EL (cell line): ENCODE data around the gene FBXL16.

Source experiments
- DNase-seq: peaks from one replicate; pipeline ENCODE4 v3.0.0-alpha.2; 2016

The FBXL16 gene

DNA sequence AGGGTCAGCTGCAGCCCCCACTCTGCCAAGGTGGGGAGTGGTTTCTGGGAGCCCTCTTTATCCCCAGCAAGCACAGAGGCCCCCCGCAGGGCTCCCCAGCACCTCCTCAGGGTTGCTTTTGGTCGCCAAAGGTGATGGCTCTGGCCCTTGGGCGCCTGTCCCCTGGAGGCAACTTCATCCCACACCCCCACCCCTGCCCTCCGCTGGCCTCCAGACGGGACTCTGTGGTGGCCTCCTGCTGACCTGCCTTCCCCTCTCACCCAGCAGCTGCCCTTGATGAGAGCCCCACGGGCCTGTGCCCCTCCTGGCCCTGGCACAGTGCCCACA lies 45.5 kb downstream of the FBXL16 start:
- DNase-seq: no peak

DNA sequence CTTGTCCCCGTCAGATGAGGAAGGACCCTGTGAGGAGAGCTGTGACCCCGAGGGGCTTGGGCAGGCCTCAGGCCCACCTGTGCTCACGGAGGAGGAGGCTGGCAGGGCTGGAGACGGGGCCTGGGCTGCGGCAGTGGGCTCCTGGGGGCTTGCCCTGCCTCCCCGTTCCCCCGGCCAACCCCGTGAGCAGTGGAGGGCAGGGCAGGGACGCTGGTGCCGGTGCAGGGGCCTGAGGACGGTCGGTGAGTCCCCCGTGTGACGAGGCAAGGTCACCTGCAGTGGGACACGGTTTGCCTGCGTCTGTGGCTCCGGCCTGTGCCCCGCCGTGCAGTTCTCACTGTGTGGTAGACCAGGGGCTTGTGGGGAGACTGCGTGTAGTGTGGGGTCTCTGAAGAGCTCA lies 46.0 kb downstream of the FBXL16 start:
- DNase-seq: no peak

- no peak for DNase-seq
Measured at GRCh38 chr16:658679-659571, 46.7 kb downstream of the FBXL16 start.

DNA sequence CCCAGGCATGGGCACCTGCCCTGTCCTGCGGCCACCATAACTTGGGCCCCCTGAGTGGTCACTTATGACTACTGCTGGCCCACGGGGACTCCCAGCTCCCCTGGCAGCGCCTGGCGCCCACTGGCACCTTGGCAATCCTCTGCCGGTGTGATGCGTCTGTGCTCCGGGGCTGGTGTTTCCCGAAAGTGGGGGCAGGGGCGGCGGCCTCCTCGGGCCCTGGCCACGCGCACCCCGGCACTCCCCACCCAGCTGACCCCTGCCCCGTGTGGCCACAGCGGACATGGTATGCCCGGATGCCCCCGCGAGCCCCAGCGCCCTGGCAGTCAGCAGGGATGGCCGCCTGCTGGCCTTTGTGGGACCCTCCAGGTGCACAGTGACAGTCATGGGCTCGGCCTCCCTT lies 48.1 kb downstream of the FBXL16 start:
- DNase-seq: no peak

- no peak for DNase-seq
Measured at GRCh38 chr16:654034-654433, 51.6 kb downstream of the FBXL16 start.

- no peak for DNase-seq
Measured at GRCh38 chr16:652454-653305, 52.9 kb downstream of the FBXL16 start.

DNA sequence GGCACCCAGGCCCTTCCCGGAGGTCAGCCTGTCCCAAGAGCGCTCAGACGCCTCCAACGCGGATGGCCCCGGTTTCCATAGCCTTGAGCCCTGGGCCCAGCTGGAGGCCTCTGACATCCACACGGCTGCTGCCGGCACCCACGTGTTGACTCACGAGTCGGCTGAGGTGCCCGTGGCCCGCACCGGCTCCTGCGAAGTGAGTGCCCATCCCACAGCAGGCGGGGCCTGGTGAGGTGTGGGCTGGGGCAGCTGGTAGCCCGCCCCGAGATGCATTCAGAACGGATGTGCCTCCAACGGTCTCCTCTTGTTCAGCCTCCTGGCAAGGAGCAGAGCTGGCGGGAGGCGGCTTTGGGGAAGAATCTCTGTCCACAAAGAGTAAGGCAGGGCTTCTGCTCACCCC lies 53.8 kb downstream of the FBXL16 start:
- no peak for DNase-seq

DNA sequence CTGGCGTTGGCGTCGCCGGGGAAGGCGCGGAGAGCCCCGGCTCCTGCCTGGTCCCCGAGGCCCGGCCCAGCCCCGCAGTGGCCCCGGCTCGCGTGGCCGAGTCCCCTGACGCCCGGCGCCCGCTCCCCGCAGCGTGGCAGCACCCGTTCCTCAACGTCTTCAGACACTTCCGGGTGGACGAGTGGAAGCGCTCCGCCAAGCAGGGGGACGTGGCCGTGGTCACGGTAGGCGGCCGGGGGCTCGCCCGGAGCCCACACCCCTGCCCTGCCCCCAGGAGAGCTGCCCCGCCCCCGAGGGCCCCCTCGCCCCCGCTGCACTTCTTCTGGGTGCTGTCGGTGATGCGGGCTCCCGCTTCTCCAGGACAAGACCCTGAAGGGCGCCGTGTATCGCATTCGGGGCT lies 56.0 kb downstream of the FBXL16 start:
- DNase-seq: peak; percentile 38

GRCh38 chr16:648781-649589 lies 56.6 kb downstream of the FBXL16 start, which contains the start of gene WDR90:
Gene WDR90 (plus strand): TSS chr16:649365. CDS start chr16:649417, 52 bp downstream.
- DNase-seq: peak; percentile 91

- DNase-seq: no peak
Measured at GRCh38 chr16:648071-648780, 57.4 kb downstream of the FBXL16 start.

DNA sequence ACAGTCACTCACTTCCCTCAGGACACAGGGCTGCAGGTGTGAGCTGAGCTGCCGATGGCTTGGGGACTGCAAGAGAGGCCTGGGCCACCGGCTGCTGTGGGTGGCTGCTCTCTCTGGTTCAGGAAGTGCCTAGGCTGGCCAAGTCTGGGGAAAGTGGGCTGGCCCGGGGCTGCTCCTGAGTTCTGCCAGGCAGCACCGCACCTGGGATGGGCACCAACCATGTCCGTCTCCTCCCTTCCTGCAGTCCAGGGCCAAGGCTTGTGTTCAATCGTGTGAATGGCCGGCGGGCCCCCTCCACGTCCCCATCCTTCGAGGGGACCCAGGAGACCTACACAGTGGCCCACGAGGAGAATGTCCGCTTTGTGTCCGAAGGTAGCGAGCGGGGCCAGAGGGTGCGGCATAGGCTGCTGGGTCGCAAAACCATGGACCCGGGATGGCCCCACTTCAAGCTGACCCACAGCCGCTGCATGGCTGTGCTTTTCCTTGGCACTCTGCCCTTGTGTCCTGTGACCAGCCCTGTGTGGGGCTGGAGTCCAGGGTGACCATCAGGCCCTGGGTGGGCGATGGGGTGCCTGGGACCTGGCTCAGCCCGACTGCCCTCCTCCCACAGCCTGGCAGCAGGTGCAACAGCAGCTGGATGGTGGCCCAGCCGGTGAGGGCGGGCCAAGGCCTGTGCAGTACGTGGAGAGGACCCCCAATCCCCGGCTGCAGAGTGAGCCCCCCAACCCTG lies 58.3 kb downstream of the FBXL16 start:
- no peak for DNase-seq

GRCh38 chr16:646679-647172 lies 58.9 kb downstream of the FBXL16 start:
- no peak for DNase-seq

GRCh38 chr16:645852-646678 lies 59.5 kb downstream of the FBXL16 start:
- no peak for DNase-seq

GRCh38 chr16:644556-644955 lies 61.0 kb downstream of the FBXL16 start:
- DNase-seq: no peak

DNA sequence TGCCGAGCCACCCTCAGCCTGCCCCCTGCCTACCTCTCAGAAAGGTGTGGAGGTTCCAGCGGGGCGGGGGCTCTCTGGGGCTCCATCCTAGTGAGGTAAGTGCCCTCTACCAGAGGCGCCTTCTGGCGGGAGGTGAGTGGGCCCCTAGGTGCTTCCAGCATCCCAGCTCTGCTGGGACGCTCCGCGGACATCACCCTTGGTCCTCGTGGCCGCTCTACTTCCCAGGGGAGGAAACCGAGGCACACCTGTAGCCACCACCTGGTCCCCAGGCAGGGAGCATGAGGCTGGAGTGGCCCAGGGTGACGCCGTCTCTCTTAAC lies 62.6 kb downstream of the FBXL16 start:
- no peak for DNase-seq
